Islet precursor cell (in vitro differentiated cells): ENCODE data around the gene FRMD4B.
"Not testable (repeated sequence)": the region's sequence is repeated elsewhere in the genome, so short reads cannot be mapped to it uniquely, and the experiment has no call there.

Source experiments
- DNase-seq: peaks from one replicate; pipeline ENCODE4 v3.0.0-alpha.2; 2018

FRMD4B gene

DNA sequence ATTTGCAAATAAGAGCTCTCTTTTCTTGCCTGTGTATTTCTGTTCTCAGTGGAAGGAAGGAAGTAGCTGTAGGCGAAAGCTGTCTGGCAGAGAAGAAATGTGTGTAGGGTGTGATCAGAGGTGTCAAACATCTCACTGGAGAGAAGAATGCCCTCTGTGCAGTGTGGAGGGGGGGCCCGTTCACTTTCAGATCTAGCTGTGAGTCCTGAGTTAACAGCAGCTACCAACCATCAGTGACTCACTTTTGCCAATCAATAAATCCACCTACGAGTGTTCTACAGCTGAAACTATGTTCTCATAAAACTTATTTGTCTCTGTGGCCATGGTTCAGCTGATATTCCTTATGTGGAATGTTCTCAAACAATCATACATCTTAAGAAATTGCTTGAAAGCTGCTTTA is 103.7 kb downstream of the FRMD4B start:
- no peak for DNase-seq

DNA sequence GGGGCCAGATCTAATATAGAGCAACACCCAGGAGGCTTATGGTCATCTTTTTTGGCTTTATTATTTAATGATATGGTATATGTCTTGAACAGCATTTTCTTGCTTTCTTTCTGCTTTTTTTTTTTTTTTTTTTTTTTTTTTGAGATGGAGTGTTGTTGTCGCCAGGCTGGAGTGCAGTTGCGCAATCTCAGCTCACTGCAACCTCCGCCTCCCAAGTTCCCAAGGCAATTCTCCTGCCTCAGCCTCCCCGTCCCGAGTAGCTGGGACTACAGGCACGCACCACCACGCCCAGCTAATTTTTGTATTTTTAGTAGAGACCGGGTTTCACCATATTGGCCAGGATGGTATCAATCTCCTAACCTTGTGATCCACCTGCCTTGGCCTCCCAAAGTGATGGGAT is 108.5 kb downstream of the FRMD4B start:
- DNase-seq = not testable (repeated sequence)

DNA sequence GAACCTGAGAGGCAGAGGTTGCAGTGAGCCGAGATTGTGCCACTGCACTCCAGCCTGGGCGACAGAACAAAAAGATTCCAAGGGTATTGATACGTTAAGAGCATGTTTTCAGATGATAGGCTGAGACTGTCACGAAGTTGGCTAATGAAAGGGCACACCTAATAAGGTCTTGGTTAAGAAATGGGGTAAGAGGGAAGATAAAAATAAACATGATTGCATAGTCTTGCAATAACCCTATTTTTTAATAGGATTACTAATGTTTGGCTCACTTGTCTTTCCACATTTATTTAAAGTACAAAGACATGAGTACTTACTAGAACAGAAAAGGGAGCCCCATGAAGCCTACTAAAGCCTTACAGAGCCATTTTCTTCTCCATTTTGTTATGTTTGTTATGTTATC is 109.0 kb downstream of the FRMD4B start:
- DNase-seq = no peak

DNA sequence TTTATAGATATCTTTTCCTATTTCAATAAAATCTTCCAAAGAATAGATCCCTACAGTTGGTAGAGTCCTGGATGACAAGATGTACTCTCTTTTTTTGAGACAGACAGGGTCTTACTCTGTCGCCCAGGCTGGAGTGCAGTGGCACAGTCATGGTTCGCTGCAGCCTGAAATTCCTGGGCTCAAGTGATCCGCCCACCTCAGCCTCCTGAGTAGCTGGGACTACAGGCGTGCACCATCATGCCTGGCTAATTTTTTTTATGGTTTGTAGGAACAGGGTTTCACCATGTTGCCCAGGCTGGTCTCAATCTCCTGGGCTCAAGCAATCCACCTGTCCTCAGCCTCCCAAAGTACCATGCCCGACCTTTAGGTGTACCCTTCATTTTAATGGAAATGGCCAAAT is 109.7 kb downstream of the FRMD4B start:
- DNase-seq = not testable (repeated sequence)

DNA sequence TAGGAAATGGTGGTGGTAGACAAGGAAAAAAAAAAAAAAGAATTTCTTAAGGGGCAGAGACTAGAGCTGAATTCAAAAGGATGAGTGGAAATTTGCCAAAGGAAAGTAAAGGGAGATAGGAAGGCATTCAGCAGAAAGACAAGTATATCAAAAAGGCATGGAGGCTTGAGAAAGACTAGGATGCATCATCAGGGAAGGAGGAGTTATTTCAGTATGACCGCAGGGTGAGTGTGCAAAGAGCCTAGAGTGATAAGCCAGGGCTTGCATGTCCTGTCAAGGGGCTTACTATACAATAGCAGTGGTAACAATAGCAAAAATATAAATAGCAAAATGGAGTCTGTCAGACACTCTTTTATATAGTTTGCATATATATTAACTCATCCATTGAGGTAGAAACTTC is 112.0 kb downstream of the FRMD4B start:
- DNase-seq = no peak

DNA sequence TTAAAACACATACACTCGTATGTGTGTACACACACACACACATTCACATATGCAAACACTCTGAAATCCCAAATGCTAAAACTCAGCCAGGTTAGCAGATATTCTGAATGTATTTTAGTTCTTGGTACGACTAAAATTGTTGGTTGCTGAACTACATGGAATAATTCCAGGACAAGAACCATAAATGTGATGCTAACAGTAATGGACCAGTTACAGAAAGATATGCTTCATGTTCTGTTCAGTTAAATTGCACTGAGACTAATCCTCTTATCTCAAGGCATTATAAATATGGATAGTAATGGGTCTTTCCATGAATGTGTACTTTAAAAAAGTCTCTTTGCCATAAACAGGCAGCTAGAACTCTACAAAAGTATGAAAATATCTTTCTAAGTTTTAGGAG is 113.3 kb downstream of the FRMD4B start:
- no peak for DNase-seq

DNA sequence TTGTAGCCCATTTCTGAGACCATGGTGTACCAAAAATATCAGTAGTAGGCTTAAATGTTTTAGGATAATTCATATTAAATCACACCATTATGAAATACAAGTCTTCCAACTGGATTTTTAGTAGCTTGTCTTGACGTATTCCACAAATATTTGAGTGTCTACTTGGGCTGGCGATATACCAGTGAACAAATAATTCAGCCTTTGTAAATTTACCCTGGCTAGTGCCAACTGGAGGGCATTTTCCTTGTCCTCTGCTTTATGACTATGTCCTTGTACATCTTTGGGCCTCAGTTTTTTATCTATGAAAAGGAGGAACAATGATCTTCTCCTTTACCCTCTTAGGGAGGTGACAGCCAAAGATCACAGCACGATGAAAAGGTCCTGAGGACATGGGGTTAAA is 114.8 kb downstream of the FRMD4B start:
- DNase-seq = no peak

DNA sequence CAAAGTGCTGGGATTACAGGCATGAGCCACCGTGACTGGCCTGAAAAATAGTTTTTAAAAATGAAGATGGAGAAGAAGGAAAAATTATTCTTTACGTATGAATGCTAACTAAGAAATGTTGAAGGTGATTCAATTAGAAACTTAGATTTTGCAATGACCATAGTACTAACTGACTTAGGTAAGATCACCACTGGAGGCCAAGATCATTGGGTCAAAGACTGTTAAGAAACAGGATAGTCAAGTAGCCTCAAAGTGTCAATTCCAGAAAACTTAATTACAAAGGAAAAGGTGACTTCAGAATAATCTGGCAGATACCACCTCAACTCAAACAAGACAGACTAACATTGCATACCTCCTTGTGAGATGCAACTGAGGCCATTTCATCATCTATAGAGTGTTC is 119.3 kb downstream of the FRMD4B start:
- DNase-seq = no peak

DNA sequence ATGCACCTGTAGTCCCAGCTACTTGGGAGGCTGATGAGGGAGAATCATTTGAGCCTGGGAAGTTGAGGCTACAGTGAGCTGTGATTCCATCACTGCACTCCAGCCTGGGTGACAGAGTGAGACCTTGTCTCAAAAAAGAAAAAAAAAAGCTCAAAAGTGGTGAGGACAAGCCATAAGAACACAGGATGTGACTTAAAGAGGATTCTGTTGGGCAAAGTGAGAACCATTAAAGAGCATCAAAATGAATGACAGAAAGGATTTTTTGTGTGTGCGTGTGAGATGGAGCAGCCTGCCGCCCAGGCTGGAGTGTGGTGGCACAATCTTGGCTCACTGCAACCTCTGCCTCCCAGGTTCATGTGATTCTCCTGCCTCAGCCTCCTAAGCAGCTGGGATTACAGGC is 119.8 kb downstream of the FRMD4B start:
- not testable (repeated sequence) for DNase-seq

DNA sequence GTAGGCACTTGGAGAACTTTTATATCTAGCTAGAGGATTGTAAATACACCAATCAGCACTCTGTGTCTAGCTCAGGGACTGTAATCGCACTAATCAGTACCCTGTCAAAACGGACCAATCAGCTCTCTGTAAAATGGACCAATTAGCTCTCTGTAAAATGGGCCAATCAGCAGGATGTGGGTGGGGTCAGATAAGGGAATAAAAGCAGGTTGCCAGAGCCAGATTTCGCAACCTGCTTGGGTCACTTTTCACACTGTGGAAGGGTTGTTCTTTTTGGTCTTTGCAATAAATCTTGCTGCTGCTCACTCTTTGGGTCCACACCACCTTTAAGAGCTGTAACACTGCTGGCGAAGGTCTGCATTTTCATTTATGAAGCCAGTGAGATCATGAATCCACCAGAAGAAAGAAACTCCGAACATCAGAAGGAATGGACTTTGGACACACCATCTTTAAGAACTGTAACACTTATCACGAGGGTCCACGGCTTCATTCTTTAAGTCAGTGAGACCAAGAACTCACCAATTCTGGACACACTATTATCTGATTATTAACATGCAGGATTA is 125.0 kb downstream of the FRMD4B start:
- not testable (repeated sequence) for DNase-seq

DNA sequence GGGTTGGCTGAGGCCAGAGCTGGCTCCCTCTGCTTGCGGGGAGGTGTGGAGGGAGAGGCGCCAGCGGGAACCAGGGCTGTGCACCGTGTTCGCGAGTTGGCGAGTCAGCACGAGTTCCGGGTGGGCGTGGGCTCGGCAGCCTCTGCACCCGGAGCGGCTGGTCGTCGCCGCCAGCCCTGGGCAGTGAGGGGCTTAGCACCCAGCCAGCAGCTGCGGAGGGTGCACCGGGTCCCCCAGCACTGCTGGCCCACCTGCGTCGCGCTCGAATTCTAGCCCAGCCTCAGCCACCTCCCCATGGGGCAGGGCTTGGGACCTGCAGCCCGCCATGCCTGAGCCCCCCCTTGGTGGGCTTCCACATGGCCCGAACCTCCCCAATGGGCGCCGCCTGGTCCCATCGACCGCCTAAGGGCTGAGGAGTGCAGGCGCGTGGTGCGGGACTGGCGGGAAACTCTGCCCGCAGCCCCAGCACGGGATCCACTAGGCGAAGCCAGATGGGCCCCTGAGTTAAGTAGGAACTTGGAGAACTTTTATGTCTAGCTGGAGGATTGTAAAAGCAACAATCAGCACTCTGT is 125.6 kb downstream of the FRMD4B start:
- DNase-seq = no peak

DNA sequence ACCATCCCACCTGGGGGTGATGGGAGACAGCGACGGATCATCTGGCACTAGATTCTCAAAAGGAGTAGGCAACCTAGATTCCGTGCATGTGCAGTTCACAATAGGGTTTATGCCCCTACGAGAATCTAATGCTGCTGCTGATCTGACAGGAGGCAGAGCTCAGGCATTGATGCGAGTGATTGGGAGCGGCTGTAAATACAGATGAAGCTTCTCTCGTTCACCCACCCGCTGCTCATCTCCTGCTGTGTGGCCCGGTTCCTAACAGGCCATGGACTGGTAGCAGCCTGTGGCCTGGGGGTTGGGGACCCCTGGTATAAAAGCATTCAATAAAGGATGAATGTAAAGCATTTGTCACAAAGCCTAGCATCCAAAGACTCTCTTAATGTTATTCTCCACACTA is 126.8 kb downstream of the FRMD4B start:
- DNase-seq = no peak

DNA sequence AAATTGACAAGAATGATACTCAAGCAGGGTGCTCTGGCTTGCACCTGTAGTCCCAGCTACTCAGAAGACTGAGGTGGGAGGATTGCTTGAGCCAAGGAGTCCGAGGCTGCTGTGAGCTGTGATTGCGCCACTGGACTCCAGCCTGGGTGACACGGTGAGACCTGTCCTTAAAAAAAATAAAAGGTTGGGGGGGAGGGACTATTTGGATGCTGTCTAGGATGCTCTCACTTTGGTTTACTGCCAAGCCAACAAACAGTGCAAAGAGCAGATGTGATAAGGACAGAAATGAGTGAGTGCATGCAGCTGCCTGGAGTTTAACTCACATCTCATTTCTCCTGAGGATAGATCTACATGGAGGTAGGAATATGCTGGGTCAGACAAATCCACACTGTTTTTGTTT is 130.0 kb downstream of the FRMD4B start:
- DNase-seq = no peak

DNA sequence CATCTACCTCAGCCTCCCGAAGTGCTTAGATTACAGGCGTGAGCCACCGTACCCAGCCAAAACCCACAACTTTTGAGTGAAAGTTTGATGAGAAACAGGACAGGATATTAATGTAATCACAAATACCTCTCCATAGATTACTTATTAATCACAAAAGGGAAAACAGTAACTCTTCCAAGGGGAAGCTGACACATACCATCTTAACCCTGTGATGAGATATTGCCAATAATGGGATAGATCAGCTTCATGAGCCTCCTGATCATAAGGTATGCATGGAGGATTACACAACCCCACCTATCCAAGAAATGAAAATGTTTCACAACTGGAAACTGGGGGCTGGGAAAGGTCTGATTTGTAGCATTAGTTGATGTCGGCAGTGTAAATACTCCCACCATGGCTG is 131.5 kb downstream of the FRMD4B start:
- no peak for DNase-seq

DNA sequence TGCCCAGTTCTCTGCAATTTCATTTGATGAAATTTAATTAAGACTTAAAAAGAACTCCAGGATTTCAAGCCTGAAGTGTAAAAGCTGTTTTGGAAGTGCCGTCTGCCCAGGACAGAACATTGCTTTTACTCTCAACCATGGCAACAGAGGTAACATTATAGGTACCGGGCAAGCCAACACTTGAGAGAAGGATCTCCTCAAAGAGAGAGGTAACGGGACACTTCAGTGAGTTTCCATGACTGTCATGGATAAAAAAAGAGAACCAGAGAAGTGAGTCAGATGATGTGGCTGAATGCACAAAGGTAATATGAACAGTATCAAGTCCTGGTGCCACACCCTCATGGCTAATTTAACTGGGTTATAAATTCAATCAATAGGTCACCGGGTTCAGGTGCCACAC is 133.3 kb downstream of the FRMD4B start:
- DNase-seq = no peak

DNA sequence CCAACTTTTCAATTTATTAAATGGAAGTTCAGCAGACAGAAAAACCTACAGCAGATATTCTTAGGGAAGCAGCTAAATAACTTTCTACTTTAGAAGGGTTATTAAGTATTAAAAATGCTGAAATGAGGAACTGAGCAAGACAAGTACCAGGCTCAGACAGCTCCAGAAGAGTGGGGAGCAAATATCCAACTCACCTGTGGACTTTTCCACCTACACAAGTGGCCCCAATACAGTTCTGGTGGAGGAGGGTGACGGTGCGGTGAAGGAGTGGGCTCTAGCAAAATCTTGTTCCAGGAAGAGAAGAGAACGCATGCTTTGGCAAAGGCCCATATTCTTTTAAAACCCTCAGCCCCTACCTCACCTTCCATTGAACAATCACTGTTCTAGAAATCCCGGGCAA is 133.7 kb downstream of the FRMD4B start:
- DNase-seq = no peak

DNA sequence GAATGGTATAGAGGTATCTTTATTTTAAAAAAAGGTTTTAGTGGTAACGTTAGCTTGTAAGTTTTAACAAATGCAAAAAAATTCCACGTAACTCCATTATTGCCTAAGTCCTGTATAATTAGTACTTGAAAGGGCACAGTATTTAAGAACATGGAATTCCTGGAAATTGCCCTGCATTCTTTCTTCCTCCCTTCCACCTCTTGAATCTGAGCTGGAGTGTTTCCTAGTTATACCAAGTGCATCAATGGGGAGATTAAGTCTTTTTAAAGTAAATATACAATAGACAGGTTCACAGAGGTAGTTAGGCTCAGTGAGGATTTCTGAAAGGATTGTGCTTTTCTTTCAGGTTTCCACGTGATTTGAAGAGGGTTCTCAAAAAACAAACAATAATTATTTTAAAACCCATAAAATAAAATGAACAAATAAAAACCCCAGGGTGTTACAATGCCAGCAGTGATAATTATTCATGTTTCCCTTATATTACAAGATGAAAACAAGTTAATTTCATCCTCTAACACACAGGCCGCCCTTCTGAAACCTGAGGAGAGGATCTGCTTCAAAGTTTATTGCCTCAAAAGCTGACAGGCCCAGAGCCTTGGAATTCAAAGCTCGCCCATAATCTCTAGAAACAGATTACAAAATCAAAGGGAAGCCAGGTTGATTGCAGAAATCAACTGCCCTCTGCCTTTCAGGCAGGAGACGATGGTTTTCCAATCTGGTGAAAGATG is 134.6 kb downstream of the FRMD4B start:
- DNase-seq = peak; percentile 78

DNA sequence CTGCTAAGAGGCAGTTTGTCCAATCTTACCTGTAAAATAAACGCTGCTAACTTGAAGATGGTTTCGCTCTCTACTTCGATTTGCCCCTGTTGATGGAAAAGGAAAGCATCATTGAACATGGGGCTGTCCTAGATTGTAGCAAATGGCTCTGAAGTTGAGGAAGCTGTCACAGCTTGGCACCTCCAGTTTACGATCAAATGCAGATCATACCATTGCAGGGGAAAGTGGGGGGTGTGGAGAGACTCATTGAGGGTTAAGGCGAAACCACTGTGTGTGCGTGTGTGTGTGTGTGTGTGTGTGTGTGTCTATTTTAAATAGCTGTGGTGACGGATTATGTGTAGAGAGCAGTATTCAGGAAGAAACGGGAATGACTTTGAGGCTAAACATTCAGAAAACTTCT is 135.9 kb downstream of the FRMD4B start:
- peak; percentile 89 for DNase-seq

DNA sequence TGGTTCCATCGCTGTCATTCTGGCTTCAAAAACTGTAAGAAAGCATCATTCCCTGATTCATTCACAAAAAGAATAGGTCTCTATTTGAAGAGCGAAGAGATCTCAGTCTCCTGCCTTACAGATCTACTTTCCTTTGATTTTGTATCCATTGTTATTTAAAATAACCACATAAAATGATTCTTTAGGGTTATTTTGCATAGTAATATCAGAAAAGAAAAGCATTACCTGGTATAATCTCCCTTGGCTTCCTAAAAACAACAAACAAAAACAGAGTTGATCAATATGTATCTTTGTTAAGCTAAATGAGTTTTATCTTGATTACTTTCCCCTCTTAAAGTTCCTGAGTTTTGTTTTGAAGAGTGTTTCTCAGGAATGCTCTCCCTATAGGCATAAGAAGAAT is 136.9 kb downstream of the FRMD4B start:
- DNase-seq = no peak

DNA sequence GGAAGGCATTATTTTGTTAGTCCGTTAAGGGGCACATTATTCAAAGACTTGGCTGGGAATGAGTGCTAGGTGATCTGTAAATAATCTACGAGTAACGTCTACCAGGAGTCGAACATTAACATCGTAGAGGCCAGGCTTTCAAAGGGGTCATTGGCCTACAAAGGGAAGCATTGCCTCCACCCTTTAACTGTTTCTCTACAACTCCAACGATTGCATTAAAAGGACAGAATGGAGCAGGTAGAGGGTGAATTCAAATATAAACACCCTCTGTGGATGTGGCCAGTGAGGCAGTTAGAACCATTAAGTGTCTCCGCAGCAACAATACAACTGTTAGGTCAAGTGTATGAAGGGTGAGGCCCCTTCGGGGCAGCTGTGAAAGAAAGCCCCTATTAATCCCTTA is 137.5 kb downstream of the FRMD4B start:
- no peak for DNase-seq

DNA sequence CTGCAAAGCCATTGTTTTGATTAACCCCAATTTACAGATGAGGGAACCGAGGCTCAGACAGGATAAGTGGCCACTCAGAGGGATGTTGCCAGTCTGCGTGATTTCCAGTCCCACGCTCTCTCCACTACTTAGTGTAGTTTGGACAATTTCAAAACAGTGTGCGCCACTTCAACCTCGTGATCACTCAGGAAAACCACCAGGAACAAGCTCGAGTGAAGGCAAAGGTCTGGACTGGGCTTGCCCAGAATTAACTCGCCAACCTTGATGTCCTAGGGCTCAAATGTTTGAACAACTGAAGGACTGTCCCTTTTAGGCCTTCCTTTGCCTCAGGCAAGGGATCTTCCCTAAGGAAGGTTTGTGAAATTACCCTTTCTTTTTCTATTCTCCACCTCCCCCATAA is 139.3 kb downstream of the FRMD4B start:
- no peak for DNase-seq

DNA sequence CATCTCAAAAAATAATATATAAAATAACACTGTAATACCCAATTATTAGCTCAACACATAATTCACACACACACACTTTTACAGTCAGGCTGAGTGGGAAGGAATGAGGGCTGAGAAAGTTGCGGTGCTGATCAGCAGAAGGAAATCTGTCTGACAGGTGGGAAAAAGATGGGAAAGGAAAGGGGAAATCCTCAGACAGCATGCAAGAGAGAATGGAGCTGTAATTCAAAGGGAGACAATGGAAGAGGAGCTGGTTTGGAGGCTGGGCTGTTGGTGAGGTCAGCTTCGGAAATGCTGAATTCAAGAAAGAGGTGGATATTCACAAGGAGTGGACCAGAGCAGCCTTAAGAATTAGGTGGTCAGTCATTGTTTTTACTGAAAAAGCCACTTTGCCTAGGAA is 141.8 kb downstream of the FRMD4B start:
- peak; percentile 57 for DNase-seq

DNA sequence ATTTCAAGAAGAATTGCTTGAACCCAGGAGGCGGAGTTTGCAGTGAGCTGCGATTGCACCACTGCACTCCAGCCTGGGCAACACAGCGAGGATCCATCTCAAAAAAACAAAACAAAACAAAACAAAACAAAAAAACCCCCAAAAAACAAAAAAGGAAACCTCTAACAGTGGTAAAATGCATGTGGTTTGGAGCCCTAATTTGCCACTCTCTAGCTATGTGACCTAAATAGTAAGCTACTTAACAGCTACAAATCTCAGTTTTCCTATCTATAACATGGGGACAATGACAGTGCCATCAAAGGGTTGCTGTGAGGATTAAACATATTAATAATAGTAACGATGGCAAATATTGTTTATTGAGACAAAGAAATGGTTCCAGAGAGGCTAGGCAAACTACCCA is 144.1 kb downstream of the FRMD4B start:
- no peak for DNase-seq

DNA sequence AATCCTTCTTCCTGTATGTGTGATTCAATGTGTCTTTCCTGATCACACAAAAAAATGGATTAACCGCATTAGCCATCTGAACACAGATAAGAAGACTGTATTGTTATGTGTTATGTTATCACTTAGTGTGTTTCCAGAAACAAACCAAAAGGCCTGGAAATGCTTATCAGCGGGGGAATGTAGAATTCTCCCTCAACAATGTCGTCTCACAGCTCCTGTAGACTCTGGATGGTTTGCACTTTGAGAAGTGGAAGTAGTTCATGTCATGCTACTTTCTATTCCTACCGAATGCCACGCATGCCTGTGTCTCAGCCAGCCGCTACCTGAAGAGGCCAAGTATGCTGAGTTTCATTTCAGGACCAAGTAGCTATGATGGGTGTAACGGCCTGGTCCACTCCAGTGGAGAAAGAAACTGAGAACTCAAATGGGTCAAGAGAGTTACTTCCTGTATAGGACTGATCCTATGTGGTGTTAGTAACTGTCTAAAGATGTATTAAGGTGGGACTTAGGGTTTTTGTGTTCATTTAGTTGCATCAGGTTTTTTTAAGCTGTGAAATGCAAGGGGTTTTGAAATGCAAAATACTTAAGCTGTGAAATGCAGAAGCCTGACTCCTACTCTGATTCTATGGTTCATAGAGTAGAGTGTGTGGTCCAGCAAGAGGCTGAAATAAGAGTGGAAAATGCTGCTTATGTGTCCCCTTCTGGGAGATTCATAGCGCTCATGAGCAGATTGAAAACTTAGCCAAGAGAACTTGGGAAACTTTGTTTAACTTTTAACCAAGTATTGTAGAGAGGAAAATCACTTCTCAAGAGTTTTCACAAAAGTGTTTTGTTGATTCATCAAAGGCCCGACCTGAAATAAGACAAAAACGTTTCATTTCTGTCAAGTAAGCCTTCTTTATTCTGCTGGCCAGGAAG is 145.0 kb downstream of the FRMD4B start:
- peak; percentile 88 for DNase-seq
